Measurements from ENCODE around the gene MALL. TPM values are rescaled to one million over a fixed set of nuclear protein-coding genes. Genes with fewer than 3 reads are reported as not detected.

MALL gene
- total and polyA plus RNA-seq, 2 experiments from 2014 or later, result 5.9 to 9.3 TPM

GRCh38 chr2:110124038-110124825, 8.6 kb upstream of the MALL start (continued):
- no peak for TF ChIP-seq REST (IDR thresholded peaks at IDR 0.05; ENCODE audit: unreplicated experiment)

DNA sequence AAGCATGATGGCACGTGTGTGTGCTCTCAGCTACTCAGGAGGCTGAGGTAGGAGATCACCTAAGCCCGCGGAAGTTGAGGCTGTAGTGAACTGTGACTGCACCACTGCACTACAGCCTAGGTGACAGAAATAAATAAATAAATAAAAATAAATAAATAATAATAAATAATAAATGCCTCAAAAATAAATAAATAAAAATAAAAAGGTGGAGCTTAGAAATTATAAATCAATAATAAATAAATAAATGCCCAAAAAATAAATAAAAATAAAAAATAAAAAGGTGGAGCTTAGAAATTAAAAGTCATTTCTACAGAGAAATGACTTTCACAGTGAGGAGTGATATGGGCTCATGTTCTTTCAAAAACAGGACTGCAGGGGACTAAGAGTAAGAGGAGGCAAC, 6.0 kb upstream of the MALL start:
- Mint-ChIP-seq H3K36me3 (ENCODE audit: low read depth) (no peaks in the 10 kb centered on the region), H3K4me3 (no peak overlapping the region), H3K27ac (no peak overlapping the region), H3K27me3 (ENCODE audit: insufficient read depth, low read depth, poor library complexity) (peaks cover 8% of the 10 kb centered on the region), H3K9me3 (no peaks in the 10 kb centered on the region), H3K4me1 (peaks cover 2% of the 10 kb centered on the region; the same call in 1 of the 3 replicates)
- no peaks in the 10 kb centered on the region for H3K36me3 ChIP-seq (ENCODE audit: insufficient read depth)
- H3F3A ChIP-seq (replicated peaks; ENCODE audit: low read depth), result no peaks in the 10 kb centered on the region
- no peaks in the 10 kb centered on the region for H3K9me2 ChIP-seq (ENCODE audit: insufficient read depth)
- no peak overlapping the region for H2AFZ ChIP-seq
- H3K4me3 ChIP-seq, result no peak overlapping the region
- H3K4me2 ChIP-seq, result no peak overlapping the region
- H3K27me3 ChIP-seq (ENCODE audit: insufficient read depth), result peaks cover 8% of the 10 kb centered on the region
- no peaks in the 10 kb centered on the region for H3K79me2 ChIP-seq (replicated peaks; ENCODE audit: insufficient read depth)
- no peak for DNase-seq (ENCODE audit: low spot score)
- ATAC-seq, result no peak
- H3K4me1 ChIP-seq (ENCODE audit: insufficient read depth), result no peaks in the 10 kb centered on the region
- no peak overlapping the region for H3K27ac ChIP-seq (ENCODE audit: low read depth)
- H4K20me1 ChIP-seq (replicated peaks; ENCODE audit: insufficient read depth), result no peaks in the 10 kb centered on the region
- TF ChIP-seq POLR2AphosphoS5 (IDR thresholded peaks at IDR 0.05; ENCODE audit: low read depth) (no peak), ZNF331 (CRISPR knock-in tag; IDR thresholded peaks at IDR 0.05; ENCODE audit: low read depth) (no peak), JUNB (IDR thresholded peaks at IDR 0.05; ENCODE audit: unreplicated experiment) (no peak), ZNF462 (CRISPR knock-in tag; IDR thresholded peaks at IDR 0.05) (no peak), CREB1 (CRISPR knock-in tag; IDR thresholded peaks at IDR 0.05; ENCODE audit: low read depth) (no peak), EZH2phosphoT487 (IDR thresholded peaks at IDR 0.05; ENCODE audit: unreplicated experiment) (no peak), NANOG (IDR thresholded peaks at IDR 0.05; ENCODE audit: borderline replicate concordance) (no peak), ETS1 (IDR thresholded peaks at IDR 0.05) (no peak)
- TF ChIP-seq, protein P1, sequence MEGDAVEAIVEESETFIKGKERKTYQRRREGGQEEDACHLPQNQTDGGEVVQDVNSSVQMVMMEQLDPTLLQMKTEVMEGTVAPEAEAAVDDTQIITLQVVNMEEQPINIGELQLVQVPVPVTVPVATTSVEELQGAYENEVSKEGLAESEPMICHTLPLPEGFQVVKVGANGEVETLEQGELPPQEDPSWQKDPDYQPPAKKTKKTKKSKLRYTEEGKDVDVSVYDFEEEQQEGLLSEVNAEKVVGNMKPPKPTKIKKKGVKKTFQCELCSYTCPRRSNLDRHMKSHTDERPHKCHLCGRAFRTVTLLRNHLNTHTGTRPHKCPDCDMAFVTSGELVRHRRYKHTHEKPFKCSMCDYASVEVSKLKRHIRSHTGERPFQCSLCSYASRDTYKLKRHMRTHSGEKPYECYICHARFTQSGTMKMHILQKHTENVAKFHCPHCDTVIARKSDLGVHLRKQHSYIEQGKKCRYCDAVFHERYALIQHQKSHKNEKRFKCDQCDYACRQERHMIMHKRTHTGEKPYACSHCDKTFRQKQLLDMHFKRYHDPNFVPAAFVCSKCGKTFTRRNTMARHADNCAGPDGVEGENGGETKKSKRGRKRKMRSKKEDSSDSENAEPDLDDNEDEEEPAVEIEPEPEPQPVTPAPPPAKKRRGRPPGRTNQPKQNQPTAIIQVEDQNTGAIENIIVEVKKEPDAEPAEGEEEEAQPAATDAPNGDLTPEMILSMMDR (conservative IDR thresholded peaks at IDR 0.05; ENCODE audit: low read depth in 2 of 2), result no peak

Measured in GM23338 (cell line).